GM18508 (cell line): Measurements from ENCODE around the gene RIMBP2.

ENCODE experiments used
- ATAC-seq: cut with Tn5 transposase; IDR thresholded peaks from one replicate; pipeline ENCODE4 v1.9.1; 2021; ENCODE audit warnings: moderate number of reproducible peaks; ENCODE audit not compliant: insufficient read depth, unreplicated experiment

Gene RIMBP2

GRCh38 chr12:130556486-130557055 is 159.5 kb downstream of the RIMBP2 start:
- no peak for ATAC-seq

DNA sequence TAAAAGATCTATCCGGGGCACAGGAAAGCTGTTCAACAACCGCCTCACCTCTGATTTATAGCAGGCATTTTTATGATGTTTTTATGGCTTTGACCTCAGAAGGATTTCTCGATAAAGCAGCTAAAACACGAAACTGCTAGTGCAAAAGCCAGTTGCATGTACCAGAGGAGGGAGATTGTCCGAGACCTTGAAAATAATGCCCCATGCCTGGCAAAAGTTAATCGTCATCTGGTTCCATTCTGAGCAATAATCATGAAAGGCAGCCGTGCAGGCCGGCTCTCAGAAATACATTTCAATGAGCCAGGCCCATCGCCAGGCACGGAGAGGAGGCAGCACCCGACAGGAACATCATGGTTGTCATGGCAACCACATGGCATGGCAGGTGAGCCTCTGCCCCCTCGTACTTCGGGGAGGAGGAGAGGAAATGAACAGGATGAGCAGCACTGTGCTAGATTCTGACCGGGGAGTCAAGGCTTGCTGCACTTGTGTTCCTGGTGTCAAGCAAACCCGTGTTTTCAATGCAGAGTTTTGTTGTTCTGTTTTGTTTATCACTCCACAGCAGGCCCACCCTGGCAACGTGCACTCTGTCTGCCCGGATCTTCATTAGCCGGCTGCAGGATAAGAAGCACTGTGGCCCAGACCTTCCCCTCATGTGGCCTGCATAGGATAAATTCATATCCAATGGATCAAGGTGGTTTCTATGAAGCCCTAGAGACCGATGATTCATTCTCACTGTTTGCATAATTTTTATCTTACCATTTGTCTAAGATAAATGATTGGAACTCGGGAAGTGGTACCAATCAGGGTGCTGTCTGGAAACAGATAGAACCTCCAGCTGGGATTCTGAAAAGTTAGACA is 160.2 kb downstream of the RIMBP2 start:
- ATAC-seq, result no peak

- no peak for ATAC-seq
Measured at GRCh38 chr12:130555221-130555620, 160.9 kb downstream of the RIMBP2 start.

- ATAC-seq, result no peak
Measured at GRCh38 chr12:130552483-130552996, 163.6 kb downstream of the RIMBP2 start.

GRCh38 chr12:130549361-130549760 is 166.7 kb downstream of the RIMBP2 start:
- no peak for ATAC-seq

DNA sequence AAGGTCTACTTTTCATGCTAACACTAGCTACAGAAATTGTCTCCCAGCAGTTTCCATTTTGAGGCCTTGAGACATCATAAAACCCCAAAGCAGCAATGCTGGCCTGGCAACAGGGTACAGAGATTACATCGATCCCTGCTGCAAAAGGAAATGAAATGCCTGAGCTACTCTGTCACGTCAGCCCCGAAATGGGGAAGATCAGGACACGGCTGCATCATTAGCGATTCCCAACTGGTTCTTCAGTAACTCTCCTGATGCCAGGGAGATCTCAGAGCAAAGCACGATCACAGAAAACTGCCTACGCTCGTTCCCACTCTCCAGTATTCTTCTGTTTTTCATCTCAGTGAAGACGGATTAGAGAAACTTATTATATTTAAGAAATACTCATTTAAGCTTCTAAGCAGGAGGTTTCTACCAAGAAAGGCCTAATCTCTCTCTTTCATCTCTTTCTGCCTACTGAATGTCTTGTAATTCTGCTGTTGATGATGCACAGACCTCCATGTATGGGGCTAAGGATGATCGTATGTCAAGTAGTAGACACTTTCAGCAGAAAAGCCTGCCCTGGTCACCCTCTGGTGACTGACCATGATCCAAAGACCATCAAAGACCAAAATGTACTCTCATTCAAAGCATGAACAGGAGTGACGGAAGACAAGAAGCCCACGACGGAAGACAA is 168.5 kb downstream of the RIMBP2 start:
- no peak for ATAC-seq

DNA sequence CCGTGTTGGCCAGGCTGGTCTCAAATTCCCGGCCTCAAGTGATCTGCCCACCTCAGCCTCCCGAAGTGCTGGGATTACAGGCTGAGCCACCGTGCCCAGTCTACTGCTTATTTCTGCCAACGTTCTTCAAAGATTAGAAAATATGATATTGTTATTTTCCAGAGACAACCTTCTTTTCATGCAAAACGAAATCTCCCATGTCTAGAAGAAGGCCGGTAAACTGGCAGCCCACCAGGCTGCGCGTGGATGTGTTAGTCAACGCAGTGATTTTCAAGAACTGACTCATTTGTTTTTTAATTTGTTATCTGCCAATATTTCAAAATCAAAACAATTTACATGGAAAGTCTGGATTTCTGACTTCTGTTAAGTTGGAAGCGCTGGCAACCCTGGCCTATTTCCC is 169.6 kb downstream of the RIMBP2 start:
- ATAC-seq, result no peak

GRCh38 chr12:130545475-130545874 is 170.6 kb downstream of the RIMBP2 start:
- ATAC-seq, result no peak

DNA sequence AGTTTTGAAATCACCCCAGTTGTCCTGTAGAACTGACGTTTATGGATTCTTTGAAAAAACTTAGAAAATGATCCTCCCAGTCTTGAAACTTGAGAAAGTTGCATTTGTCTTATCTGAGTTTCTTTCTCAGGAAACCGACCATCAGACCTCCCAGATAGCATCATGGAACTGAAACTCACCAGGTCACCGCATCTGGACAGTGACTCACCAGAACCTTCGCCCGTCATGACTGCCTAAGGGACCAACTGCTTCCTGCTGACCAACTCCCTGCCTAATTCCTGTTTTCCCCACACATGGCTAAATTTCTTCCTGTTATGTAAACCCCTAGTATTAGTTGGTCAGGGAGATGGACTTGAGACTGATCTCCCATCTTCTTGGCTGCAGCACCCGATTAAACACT is 175.7 kb downstream of the RIMBP2 start:
- no peak for ATAC-seq

- no peak for ATAC-seq
Measured at GRCh38 chr12:130538343-130539095, 177.6 kb downstream of the RIMBP2 start.

- ATAC-seq, result no peak
Measured at GRCh38 chr12:130537655-130538054, 178.4 kb downstream of the RIMBP2 start.

- no peak for ATAC-seq
Measured at GRCh38 chr12:130537051-130537450, 179.0 kb downstream of the RIMBP2 start.

GRCh38 chr12:130530429-130530828 is 185.7 kb downstream of the RIMBP2 start:
- ATAC-seq, result no peak

DNA sequence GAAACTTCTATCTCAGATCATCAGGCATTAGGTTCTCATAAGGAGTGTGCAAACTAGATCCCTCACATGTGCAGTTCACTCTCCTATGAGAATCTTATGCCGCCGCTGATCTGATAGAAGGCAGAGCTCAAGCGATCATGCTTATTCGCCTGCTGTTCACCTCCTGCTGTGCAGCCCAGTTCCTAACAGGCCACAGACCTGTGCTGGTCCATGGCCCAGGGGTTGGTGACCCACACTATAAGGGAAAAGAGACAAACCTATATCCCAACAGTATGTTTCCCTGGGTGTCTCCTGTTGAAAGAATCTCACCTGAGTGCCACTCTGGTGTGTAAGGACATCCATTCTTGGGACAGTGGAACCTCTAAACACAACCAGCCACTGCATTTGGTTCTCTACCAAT is 186.3 kb downstream of the RIMBP2 start:
- no peak for ATAC-seq

DNA sequence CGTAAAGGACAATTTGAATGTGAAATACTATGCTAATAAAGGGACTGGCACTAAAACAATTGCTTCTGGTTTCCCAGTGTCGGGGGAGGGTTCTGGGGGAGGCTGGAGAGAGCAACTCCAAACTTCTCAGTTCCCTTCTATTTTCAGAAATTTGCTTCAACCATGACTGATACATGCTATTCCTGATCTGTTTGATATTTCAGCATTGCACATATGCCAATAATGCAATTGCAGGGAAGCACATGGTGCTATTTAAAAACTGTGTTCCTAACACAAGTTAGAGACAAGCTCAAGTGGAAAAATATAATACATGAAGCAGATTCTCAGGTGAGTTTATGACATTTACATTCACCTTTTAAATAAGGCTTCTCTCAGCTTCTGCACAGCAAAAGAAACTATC is 188.9 kb downstream of the RIMBP2 start:
- ATAC-seq, result no peak

- ATAC-seq, result no peak
Measured at GRCh38 chr12:130526813-130527212, 189.3 kb downstream of the RIMBP2 start.

DNA sequence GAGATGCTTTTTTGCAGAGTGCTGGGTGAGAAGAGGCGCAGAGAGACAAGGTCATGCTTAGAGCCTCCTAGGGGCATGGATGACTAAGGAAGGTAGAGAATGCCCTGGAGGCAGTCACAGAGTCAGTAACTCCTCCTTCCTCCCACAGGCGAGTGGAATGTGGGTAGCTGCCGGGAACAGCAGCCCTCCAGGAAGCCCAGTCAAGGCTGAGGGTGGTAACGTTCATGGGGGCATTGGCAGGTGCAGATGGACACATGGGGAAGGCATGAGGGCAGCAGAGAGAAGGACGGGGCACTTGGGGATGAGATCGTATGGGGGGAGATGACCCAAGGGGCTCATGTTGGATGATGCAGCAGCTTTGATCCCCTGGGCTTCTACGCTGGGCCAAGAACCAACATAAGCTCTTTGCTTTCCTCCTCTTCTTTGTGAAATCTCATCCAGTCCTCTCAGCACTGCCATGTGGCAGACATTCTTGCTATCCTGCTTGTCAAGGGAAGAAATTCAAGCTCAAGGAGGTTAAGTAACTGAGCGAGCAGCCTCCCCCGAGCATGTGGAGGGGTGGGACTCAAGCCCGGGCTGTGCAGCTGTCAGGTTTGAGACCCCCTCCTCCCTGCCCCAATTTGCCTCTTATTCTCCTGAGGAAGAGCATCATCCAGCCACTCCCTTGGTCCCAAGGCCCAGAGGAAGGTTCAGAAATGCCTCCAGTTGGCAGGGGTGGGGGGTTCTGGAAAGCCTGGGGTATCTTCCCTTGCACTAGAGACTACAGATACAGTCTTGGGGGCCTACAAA is 190.5 kb downstream of the RIMBP2 start:
- no peak for ATAC-seq

DNA sequence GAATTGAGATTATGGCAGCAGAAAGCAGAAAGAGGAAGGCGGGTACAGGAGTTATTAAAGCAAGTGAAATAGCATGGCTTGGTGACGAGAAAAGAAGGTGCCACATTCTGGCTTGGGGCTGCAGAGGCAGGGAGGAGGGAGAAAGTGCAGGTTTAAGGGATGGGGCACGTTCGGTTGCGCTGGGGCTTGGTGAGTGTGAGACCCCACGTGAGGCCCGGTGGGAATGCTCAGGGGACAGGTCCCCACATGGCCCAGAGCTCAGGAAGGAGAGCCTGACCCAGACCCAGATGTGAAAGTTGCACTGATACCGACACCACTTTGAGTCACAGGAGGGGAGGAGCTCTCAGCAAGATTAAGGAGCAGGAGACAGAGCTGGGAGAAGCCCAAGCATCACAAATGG is 191.3 kb downstream of the RIMBP2 start:
- no peak for ATAC-seq

- no peak for ATAC-seq
Measured at GRCh38 chr12:130523863-130524614, 192.1 kb downstream of the RIMBP2 start.
